Liver (tissue), 9 donors: Measurements from ENCODE around the gene ATE1. TPM values are rescaled to one million over a fixed set of nuclear protein-coding genes. Genes with fewer than 3 reads are reported as not detected.

Experiments
- DNase-seq: peaks from one replicate; pipeline ENCODE4 v3.0.0-alpha.2; 2017; ENCODE audit warnings: low spot score
- H3K27ac ChIP-seq, 2 donors: one replicate each; pipeline ENCODE4 v1.7.0; 2013; ENCODE audit warnings: inconsistent platforms in 2 of 2, low read length in 2 of 2, control low read depth in 1 of 2, low read depth in 1 of 2, mild to moderate bottlenecking in 1 of 2
- H3K27me3 ChIP-seq, 4 donors: one replicate each; pipeline versions ENCODE4 v1.6.1 to v1.7.0; 2013; ENCODE audit warnings: low read length in 3 of 4, inconsistent platforms in 1 of 4, mild to moderate bottlenecking in 1 of 4, moderate library complexity in 1 of 4; ENCODE audit not compliant: control insufficient read depth in 4 of 4, insufficient read depth in 4 of 4
- H3K36me3 ChIP-seq, 4 donors: one replicate each; pipeline versions ENCODE4 v1.6.1 to v1.7.0; 2013; ENCODE audit warnings: low read length in 3 of 4, mild to moderate bottlenecking in 3 of 4, low read depth in 1 of 4, moderate library complexity in 1 of 4; ENCODE audit not compliant: control insufficient read depth in 4 of 4, insufficient read depth in 3 of 4
- H3K4me1 ChIP-seq, 4 donors: one replicate each; pipeline versions ENCODE4 v1.6.1 to v1.7.0; 2013; ENCODE audit warnings: low read length in 3 of 4, mild to moderate bottlenecking in 3 of 4, moderate library complexity in 1 of 4; ENCODE audit not compliant: control insufficient read depth in 4 of 4, insufficient read depth in 4 of 4
- H3K4me3 ChIP-seq, 3 donors: one replicate each; pipeline versions ENCODE4 v1.6.1 to v1.7.0; 2013; ENCODE audit warnings: low read length in 3 of 3, control low read depth in 1 of 3, low read depth in 1 of 3, mild to moderate bottlenecking in 1 of 3
- H3K9ac ChIP-seq, 2 donors: one replicate each; pipeline ENCODE4 v1.7.0; 2013; ENCODE audit warnings: low read length in 2 of 2, mild to moderate bottlenecking in 2 of 2, moderate library complexity in 2 of 2, control low read depth in 1 of 2, low read depth in 1 of 2
- H3K9me3 ChIP-seq, 4 donors: one replicate each; pipeline versions ENCODE4 v1.6.1 to v1.7.0; 2013; ENCODE audit warnings: low read length in 3 of 4; ENCODE audit not compliant: control insufficient read depth in 4 of 4
- EGR1 ChIP-seq, 2 donors: IDR thresholded peaks; 2 replicates each; pipeline ENCODE4 v1.6.1; 2016 to 2018; ENCODE audit warnings: antibody characterized with exemption in 2 of 2, low read depth in 2 of 2
- FOXA1 ChIP-seq: IDR thresholded peaks from 2 replicates; pipeline ENCODE4 v1.6.1; 2016; ENCODE audit warnings: antibody characterized with exemption
- FOXA2 ChIP-seq: IDR thresholded peaks from 2 replicates; pipeline ENCODE4 v1.6.1; 2016; ENCODE audit warnings: antibody characterized with exemption
- GABPA ChIP-seq, 2 donors: IDR thresholded peaks in 1 of 2; conservative IDR thresholded peaks in 1 of 2; 2 replicates each; pipeline ENCODE4 v1.6.1; 2016; ENCODE audit warnings: antibody characterized with exemption in 2 of 2, mild to moderate bottlenecking in 1 of 2, moderate library complexity in 1 of 2
- HNF4A ChIP-seq, 2 donors: conservative IDR thresholded peaks; 2 replicates each; pipeline ENCODE4 v1.6.1; 2016; ENCODE audit warnings: antibody characterized with exemption in 2 of 2, mild to moderate bottlenecking in 2 of 2
- HNF4G ChIP-seq: IDR thresholded peaks from 2 replicates; pipeline ENCODE4 v1.6.1; 2016; ENCODE audit warnings: antibody characterized with exemption
- JUND ChIP-seq, 2 donors: IDR thresholded peaks; 2 replicates each; pipeline ENCODE4 v1.6.1; 2016; ENCODE audit warnings: antibody characterized with exemption in 2 of 2
- RAD21 ChIP-seq, 2 donors: IDR thresholded peaks; 2 replicates each; pipeline ENCODE4 v1.6.1; 2016; ENCODE audit warnings: antibody characterized with exemption in 2 of 2, mild to moderate bottlenecking in 2 of 2
- RXRA ChIP-seq, 2 donors: IDR thresholded peaks; 2 replicates each; pipeline ENCODE4 v1.6.1; 2017 to 2018; ENCODE audit warnings: antibody characterized with exemption in 2 of 2, mild to moderate bottlenecking in 1 of 2
- SP1 ChIP-seq: IDR thresholded peaks from 2 replicates; pipeline ENCODE4 v1.6.1; 2018; ENCODE audit warnings: antibody characterized with exemption, mild to moderate bottlenecking
- TAF1 ChIP-seq: conservative IDR thresholded peaks from 2 replicates; pipeline ENCODE4 v1.6.1; 2016; ENCODE audit warnings: antibody characterized with exemption, mild to moderate bottlenecking
- YY1 ChIP-seq: IDR thresholded peaks from 2 replicates; pipeline ENCODE4 v1.6.1; 2016; ENCODE audit warnings: antibody characterized with exemption, mild to moderate bottlenecking
- WGBS: extraction: QIAGEN DNeasy Blood & Tissue Kit; methylation state at CpG from one replicate; pipeline ENCODE4 v1.1.7; 2013; 5-methylcytosine and 5-hydroxymethylcytosine counted together
- polyA plus RNA-seq, 2 donors: library from polyadenylated mRNA; stranded (reverse) in 1 of 2; unstranded in 1 of 2; fragments of 200-250 nt in 1 of 2; fragments of >200 nt in 1 of 2; fragmentation: Nextera tagmentation in 1 of 2; extraction: Ambion mirVana in 1 of 2; gene quantifications; one replicate each; pipeline versions ENCODE4 v1.2.1 to v1.2.3, GENCODE V29; 2013 to 2015
- total RNA-seq, 2 donors: library from RNA; depleted of rRNA; stranded (reverse); fragments of >200 nt; gene quantifications; one replicate each; pipeline ENCODE4 v1.2.3, GENCODE V29; 2014
- TF ChIP-seq, protein P1 (sequence below): IDR thresholded peaks from 2 replicates; pipeline ENCODE4 v1.6.1; 2016; ENCODE audit warnings: antibody characterized with exemption
- TF ChIP-seq, protein P2 (sequence below): fragments of 150-350 bp; IDR thresholded peaks from 2 replicates; pipeline ENCODE4 v1.5.1; 2017; ENCODE audit warnings: improper control_type of control experiment, low read depth, low read length; ENCODE audit not compliant: missing input control
- TF ChIP-seq, protein P3 (sequence below): IDR thresholded peaks from 2 replicates; pipeline ENCODE4 v1.6.1; 2016; ENCODE audit warnings: antibody characterized with exemption
- donor health status: healthy.
- donor health status: healthy.
- donor health status: healthy.
- donor health status: healthy.
- donor health status: healthy.

ATE1 gene
- total and polyA plus RNA-seq, 4 donors: 7.9 to 34.9 (median 13.5) TPM

DNA sequence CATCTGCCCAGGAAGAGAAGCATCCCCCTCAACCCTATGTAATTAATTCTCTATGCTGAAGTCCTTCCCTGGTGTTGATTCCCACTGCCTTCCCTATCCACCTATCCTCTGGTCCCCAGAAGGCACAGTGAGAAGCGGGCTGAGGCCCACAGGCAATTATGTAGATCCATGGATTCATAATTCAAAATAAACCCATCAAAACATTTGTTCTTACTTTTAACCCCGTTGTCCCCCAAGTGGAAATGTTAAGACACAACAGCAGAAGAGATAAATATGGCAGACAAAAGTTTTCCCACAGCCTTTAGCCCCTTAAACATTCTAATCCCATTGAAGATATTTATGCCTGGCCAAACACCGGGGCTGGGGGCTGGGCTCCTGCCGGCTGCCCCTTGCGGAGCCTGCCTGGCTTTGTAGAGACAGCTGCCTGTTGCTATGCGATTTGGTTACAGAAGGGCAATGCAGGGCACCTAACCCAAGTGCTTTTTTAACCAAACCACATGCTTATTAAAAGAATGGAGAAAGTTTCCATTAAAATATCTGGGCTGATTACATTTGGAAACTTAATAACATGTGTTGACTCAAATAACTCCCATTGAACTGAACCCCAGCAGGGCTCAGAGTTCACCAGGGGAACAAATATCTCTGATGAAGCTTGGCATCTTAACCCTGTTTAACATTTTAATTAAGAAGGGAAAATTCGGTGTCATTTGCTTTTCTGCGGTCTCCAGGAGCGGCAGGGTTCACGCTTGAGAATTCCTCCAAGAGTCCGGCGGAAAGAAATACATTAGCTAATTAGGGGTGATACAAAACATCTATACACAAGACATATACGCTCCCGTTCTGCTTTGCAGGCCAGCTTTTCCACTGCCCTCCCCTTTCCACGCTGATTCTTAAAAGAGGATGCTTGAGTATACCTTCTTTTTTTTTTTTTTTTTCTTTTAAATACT lies 218.8 kb downstream of the ATE1 start:
- Histone ChIP-seq H3K36me3 (no peaks in the 10 kb centered on the region), H3K4me1 (no peaks in the 10 kb centered on the region), H3K4me3 (no peak overlapping the region), H3K27me3 (peaks cover 0 to 6% (median under 1%) of the 10 kb centered on the region in 4 donors), H3K9me3 (peaks cover 0 to under 1% (median 0%) of the 10 kb centered on the region in 4 donors), H3K9ac (no peak overlapping the region), H3K27ac (no peak overlapping the region)
- TF ChIP-seq RXRA (IDR thresholded peaks at IDR 0.05) (no peak), TAF1 (no peak), GABPA (IDR thresholded peaks at IDR 0.05 in 1 of 2, conservative IDR thresholded peaks at IDR 0.05 in 1 of 2) (no peak), SP1 (no peak), HNF4A (conservative IDR thresholded peaks at IDR 0.05) (no peak)
- TF ChIP-seq, protein P1, sequence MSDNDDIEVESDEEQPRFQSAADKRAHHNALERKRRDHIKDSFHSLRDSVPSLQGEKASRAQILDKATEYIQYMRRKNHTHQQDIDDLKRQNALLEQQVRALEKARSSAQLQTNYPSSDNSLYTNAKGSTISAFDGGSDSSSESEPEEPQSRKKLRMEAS: no peak
- DNase-seq: no peak
- 59% methylated on average over 15 of the region's 15 CpGs for WGBS

DNA sequence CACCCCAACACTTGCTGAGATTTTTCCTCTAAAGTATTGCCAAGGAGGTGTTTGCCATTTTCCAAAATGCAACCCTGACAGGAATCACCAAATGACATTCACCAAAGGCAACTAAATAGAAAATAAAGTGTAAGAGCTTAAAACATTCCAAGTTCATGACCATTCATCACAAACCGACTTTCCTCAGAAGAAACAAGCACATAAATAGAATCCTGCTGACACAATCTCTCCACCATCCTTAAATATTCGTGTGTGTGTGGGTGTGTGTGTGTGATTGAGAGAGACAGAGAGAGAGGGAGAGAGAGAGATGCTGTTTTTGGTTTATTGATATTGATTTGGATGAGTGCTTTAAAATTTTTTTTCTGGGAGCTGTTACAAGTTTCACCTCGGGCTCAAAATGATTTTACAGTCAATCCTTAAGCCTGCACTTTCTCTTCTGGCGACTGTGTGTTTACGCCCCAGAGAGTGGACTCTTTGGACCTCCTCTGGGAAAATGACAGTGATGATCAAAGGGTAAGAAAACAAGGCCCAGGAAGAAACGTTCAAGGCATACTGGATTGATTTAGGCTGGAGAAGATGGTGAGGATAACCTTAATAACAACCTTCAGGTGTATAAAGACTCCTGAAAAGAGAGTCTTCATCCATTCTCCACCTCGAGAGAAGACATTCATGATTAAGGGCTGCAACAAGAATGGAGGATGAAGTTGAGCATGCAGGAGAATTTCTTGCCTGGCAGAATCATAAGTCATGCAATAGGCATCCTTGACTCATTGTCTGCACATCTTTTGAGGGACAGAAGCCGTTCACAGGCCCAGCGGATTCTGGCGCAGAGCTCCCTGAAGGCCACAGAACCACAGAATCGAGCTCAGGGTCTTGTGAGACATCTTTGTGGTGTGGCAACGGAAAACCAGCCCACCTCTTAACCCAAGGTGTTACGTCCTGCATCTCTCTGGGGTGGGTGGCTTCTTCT lies 225.2 kb downstream of the ATE1 start:
- H3K27ac ChIP-seq: no peak overlapping the region
- H3K9me3 ChIP-seq: peaks cover 0 to 2% (median 0%) of the 10 kb centered on the region in 4 donors
- no peak overlapping the region for H3K9ac ChIP-seq
- no peak for DNase-seq
- H3K27me3 ChIP-seq: peaks cover 0 to 2% (median 0%) of the 10 kb centered on the region in 4 donors
- no peak overlapping the region for H3K4me3 ChIP-seq
- 69% methylated on average over 13 of the region's 13 CpGs for WGBS
- H3K4me1 ChIP-seq: no peaks in the 10 kb centered on the region
- no peak for TF ChIP-seq YY1
- no peak for TF ChIP-seq HNF4G
- TF ChIP-seq JUND (IDR thresholded peaks at IDR 0.05): no peak
- no peak for TF ChIP-seq EGR1 (IDR thresholded peaks at IDR 0.05; ENCODE audit: low read depth in 2 of 2)
- TF ChIP-seq, protein P2, sequence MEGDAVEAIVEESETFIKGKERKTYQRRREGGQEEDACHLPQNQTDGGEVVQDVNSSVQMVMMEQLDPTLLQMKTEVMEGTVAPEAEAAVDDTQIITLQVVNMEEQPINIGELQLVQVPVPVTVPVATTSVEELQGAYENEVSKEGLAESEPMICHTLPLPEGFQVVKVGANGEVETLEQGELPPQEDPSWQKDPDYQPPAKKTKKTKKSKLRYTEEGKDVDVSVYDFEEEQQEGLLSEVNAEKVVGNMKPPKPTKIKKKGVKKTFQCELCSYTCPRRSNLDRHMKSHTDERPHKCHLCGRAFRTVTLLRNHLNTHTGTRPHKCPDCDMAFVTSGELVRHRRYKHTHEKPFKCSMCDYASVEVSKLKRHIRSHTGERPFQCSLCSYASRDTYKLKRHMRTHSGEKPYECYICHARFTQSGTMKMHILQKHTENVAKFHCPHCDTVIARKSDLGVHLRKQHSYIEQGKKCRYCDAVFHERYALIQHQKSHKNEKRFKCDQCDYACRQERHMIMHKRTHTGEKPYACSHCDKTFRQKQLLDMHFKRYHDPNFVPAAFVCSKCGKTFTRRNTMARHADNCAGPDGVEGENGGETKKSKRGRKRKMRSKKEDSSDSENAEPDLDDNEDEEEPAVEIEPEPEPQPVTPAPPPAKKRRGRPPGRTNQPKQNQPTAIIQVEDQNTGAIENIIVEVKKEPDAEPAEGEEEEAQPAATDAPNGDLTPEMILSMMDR: no peak
- TF ChIP-seq, protein P3, sequence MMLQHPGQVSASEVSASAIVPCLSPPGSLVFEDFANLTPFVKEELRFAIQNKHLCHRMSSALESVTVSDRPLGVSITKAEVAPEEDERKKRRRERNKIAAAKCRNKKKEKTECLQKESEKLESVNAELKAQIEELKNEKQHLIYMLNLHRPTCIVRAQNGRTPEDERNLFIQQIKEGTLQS: no peak
- no peaks in the 10 kb centered on the region for H3K36me3 ChIP-seq

DNA sequence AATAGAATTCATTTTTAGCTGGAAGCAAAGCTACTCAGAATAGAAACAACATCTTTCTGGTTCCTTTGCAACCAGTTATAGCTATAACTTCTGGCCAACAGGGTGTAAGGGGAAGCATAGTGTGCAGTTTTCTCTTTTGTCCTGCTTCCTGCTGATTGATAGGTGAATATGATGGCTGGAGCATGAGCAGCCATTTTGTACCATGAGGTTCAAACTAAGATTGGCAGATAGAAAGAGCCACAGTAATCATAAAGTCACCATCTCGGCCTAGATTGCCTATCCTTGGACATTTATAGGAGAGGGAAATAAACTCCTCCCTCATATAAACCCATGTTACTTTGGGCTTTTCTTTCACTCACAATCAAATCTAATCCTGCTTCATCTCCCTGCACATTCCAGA lies 227.4 kb downstream of the ATE1 start:
- H3K9me3 ChIP-seq: peaks cover 0 to 2% (median 0%) of the 10 kb centered on the region in 4 donors
- no peak overlapping the region for H3K4me3 ChIP-seq
- H3K27ac ChIP-seq: no peak overlapping the region
- DNase-seq: no peak
- H3K4me1 ChIP-seq: no peaks in the 10 kb centered on the region
- H3K36me3 ChIP-seq: no peaks in the 10 kb centered on the region
- no peaks in the 10 kb centered on the region for H3K27me3 ChIP-seq
- no peak overlapping the region for H3K9ac ChIP-seq
- WGBS: 76% methylated on average over 1 of the region's 1 CpG
- TF ChIP-seq RXRA (IDR thresholded peaks at IDR 0.05): no peak
- TF ChIP-seq FOXA2: no peak
- no peak for TF ChIP-seq GABPA (IDR thresholded peaks at IDR 0.05 in 1 of 2, conservative IDR thresholded peaks at IDR 0.05 in 1 of 2)
- no peak for TF ChIP-seq RAD21 (IDR thresholded peaks at IDR 0.05)
- TF ChIP-seq SP1: no peak
- TF ChIP-seq, protein P3: no peak
- TF ChIP-seq FOXA1: no peak
- TF ChIP-seq, protein P2: no peak
- no peak for TF ChIP-seq TAF1
